ENCODE measurements around the gene NFIB. TPM values are rescaled to one million over a fixed set of nuclear protein-coding genes. Genes with fewer than 3 reads are reported as not detected.

Gene NFIB
- total and polyA plus RNA-seq, 2 of the 13 experiments (the other 11 are each of a cell fraction or from before 2014, with no cell fraction given): 0.98 to 4.6 TPM

DNA sequence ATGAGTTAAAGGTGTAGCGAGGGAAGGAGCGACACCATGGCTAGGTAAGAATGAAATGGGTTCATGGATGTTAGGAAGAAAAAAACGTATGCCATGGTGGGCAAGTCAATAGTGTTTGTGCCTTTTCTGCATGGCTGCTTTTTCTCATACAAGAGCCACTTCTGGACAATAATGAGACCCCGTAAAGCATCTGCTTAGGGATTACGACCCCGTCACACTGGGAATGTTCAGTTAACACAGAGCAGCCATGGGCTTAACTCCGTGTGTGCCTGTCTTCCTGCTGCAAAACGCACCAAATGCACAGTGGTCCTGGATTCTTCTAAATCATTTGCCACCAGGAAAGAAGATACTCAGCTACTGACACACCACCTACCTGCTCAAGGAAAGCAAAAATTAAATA lies 81.8 kb downstream of the NFIB start:
- no peak for ATAC-seq
- Histone ChIP-seq H3K9me3 (ENCODE audit: low read length) (no peaks in the 10 kb centered on the region), H3K27me3 (ENCODE audit: control insufficient read depth in 1 of 2, insufficient read depth in 2 of 2, low read length in 2 of 2) (no peaks in the 10 kb centered on the region), H3K9ac (ENCODE audit: insufficient read depth, low read depth, low read length) (no peak overlapping the region), H3K79me2 (ENCODE audit: insufficient read depth, low read length) (no peaks in the 10 kb centered on the region), H4K20me1 (ENCODE audit: insufficient read depth, low read length) (no peaks in the 10 kb centered on the region), H3K4me2 (ENCODE audit: low read depth, low read length) (no peak overlapping the region), H3K27ac (ENCODE audit: extremely low read length, insufficient read depth, low read length) (no peak overlapping the region), H3K36me3 (replicated peaks in 1 of 2; ENCODE audit: control insufficient read depth in 1 of 2, insufficient read depth in 2 of 2, low read length in 2 of 2) (no peaks in the 10 kb centered on the region), H3K4me3 (replicated peaks in 1 of 3; ENCODE audit: insufficient read depth in 1 of 3, low read depth in 2 of 3, low read length in 3 of 3) (no peak overlapping the region), H3K4me1 (ENCODE audit: insufficient read depth, low read length) (no peaks in the 10 kb centered on the region), H2AFZ (ENCODE audit: low read length) (no peak overlapping the region)
- ChIA-PET CTCF (ENCODE audit: low intra/inter-chr PET ratio, low total read pairs) (no interaction called here), POLR2A (no interaction called here)
- no TSS peak for BruUV-seq (replicated peaks)
- DNase-seq (ENCODE audit: low spot score): no peak
- no peak for FAIRE-seq
- WGBS (ENCODE audit: low lambda C conversion rate): 60% methylated on average over 8 of the region's 8 CpGs
- in situ Hi-C loops (cut with HindIII; ENCODE audit: extremely low pct_ligation_motif_present, low pct_unique_long_range_greater_than_20kb) (loop anchor here (10.0 kb wide), 1 partner anchor 63 kb away; no protein-coding TSS in a partner anchor), intact Hi-C loops (cut with micrococcal nuclease; ENCODE audit: unreplicated experiment) (no loop called here)
- TF ChIP-seq FOXC1 (CRISPR knock-in tag; IDR thresholded peaks at IDR 0.05; ENCODE audit: borderline replicate concordance): no peak
- TF ChIP-seq NFRKB (IDR thresholded peaks at IDR 0.05): no peak
- TF ChIP-seq ZNF883 (CRISPR knock-in tag; IDR thresholded peaks at IDR 0.05; ENCODE audit: not compliant biosample characterization): no peak
- no peak for TF ChIP-seq MAFF (IDR thresholded peaks at IDR 0.05; ENCODE audit: low read depth, low read length)
- no peak for TF ChIP-seq ERF (CRISPR knock-in tag; IDR thresholded peaks at IDR 0.05)
- TF ChIP-seq NFYB (CRISPR knock-in tag; IDR thresholded peaks at IDR 0.05): no peak
- TF ChIP-seq HMG20B (CRISPR knock-in tag; conservative IDR thresholded peaks at IDR 0.05): no peak
- no peak for TF ChIP-seq FOXJ3 (CRISPR knock-in tag; IDR thresholded peaks at IDR 0.05; ENCODE audit: borderline replicate concordance)
- no peak for TF ChIP-seq ZMYM4 (CRISPR knock-in tag; IDR thresholded peaks at IDR 0.05)
- TF ChIP-seq KLF11 (CRISPR knock-in tag; IDR thresholded peaks at IDR 0.05): no peak
- TF ChIP-seq ZNF337 (CRISPR knock-in tag; IDR thresholded peaks at IDR 0.05; ENCODE audit: borderline replicate concordance, low read depth): no peak
- TF ChIP-seq GLMP (CRISPR knock-in tag; IDR thresholded peaks at IDR 0.05; ENCODE audit: borderline replicate concordance): no peak
- TF ChIP-seq ZNF644 (CRISPR knock-in tag; IDR thresholded peaks at IDR 0.05; ENCODE audit: low read depth): no peak
- no peak for TF ChIP-seq ZNF18 (CRISPR knock-in tag; IDR thresholded peaks at IDR 0.05; ENCODE audit: insufficient replicate concordance)
- TF ChIP-seq, protein P1, sequence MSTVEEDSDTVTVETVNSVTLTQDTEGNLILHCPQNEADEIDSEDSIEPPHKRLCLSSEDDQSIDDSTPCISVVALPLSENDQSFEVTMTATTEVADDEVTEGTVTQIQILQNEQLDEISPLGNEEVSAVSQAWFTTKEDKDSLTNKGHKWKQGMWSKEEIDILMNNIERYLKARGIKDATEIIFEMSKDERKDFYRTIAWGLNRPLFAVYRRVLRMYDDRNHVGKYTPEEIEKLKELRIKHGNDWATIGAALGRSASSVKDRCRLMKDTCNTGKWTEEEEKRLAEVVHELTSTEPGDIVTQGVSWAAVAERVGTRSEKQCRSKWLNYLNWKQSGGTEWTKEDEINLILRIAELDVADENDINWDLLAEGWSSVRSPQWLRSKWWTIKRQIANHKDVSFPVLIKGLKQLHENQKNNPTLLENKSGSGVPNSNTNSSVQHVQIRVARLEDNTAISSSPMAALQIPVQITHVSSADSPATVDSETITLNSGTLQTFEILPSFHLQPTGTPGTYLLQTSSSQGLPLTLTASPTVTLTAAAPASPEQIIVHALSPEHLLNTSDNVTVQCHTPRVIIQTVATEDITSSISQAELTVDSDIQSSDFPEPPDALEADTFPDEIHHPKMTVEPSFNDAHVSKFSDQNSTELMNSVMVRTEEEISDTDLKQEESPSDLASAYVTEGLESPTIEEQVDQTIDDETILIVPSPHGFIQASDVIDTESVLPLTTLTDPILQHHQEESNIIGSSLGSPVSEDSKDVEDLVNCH (CRISPR knock-in tag; IDR thresholded peaks at IDR 0.05): no peak
- no peak for TF ChIP-seq MED8 (CRISPR knock-in tag; IDR thresholded peaks at IDR 0.05; ENCODE audit: insufficient replicate concordance)
- TF ChIP-seq ZNF598 (CRISPR knock-in tag; IDR thresholded peaks at IDR 0.05; ENCODE audit: borderline replicate concordance): no peak

Measured in HepG2 (cell line).